Measurements from ENCODE around the gene OGT.

GRCh38 chrX:71493111-71493613 lies 39.7 kb upstream of the OGT start:
- TF ChIP-seq CTCF (IDR thresholded peaks at IDR 0.05) (no peak), EZH2 (IDR thresholded peaks at IDR 0.05) (no peak)
